ENCODE results near the gene SEPTIN2.

Gene SEPTIN2

GRCh38 chr2:241355983-241356870 lies 40.5 kb downstream of the SEPTIN2 start, which contains the start of gene FARP2:
FARP2 (plus strand) TSS chr2:241356285; CDS start chr2:241373108, 16,823 bp downstream.
- no peak for TF ChIP-seq CTCF (IDR thresholded peaks at IDR 0.05; ENCODE audit: low read depth, low read length)
- peak; percentile 99 for DNase-seq (ENCODE audit: low read depth, low spot score)
- H3K4me3 ChIP-seq (ENCODE audit: low read depth, low read length): peak within 1 kb of the TSS; percentile 88
- in situ Hi-C loops (cut with HindIII; ENCODE audit: low sequenced_read_pairs): no loop called here

GRCh38 chr2:241356871-241357260 lies 41.1 kb downstream of the SEPTIN2 start:
- peak overlapping the region; percentile 88 for H3K4me3 ChIP-seq (ENCODE audit: low read depth, low read length)
- in situ Hi-C loops (cut with HindIII; ENCODE audit: low sequenced_read_pairs): no loop called here
- TF ChIP-seq CTCF (IDR thresholded peaks at IDR 0.05; ENCODE audit: low read depth, low read length): no peak
- no peak for DNase-seq (ENCODE audit: low read depth, low spot score)

- peak overlapping the region; percentile 88 for H3K4me3 ChIP-seq (ENCODE audit: low read depth, low read length)
- in situ Hi-C loops (cut with HindIII; ENCODE audit: low sequenced_read_pairs): no loop called here
- DNase-seq (ENCODE audit: low read depth, low spot score): no peak
- no peak for TF ChIP-seq CTCF (IDR thresholded peaks at IDR 0.05; ENCODE audit: low read depth, low read length)
Measured at GRCh38 chr2:241357531-241357930, 41.8 kb downstream of the SEPTIN2 start.

GRCh38 chr2:241358470-241358869 lies 42.7 kb downstream of the SEPTIN2 start:
- DNase-seq (ENCODE audit: low read depth, low spot score): no peak
- no peak for TF ChIP-seq CTCF (IDR thresholded peaks at IDR 0.05; ENCODE audit: low read depth, low read length)
- no peak overlapping the region for H3K4me3 ChIP-seq (ENCODE audit: low read depth, low read length)
- in situ Hi-C loops (cut with HindIII; ENCODE audit: low sequenced_read_pairs): no loop called here

- TF ChIP-seq CTCF (IDR thresholded peaks at IDR 0.05; ENCODE audit: low read depth, low read length): no peak
- no peak for DNase-seq (ENCODE audit: low read depth, low spot score)
- no peak overlapping the region for H3K4me3 ChIP-seq (ENCODE audit: low read depth, low read length)
- in situ Hi-C loops (cut with HindIII; ENCODE audit: low sequenced_read_pairs): no loop called here
Measured at GRCh38 chr2:241359481-241360045, 43.8 kb downstream of the SEPTIN2 start.

- no peak for TF ChIP-seq CTCF (IDR thresholded peaks at IDR 0.05; ENCODE audit: low read depth, low read length)
- DNase-seq (ENCODE audit: low read depth, low spot score): no peak
- no peak overlapping the region for H3K4me3 ChIP-seq (ENCODE audit: low read depth, low read length)
- in situ Hi-C loops (cut with HindIII; ENCODE audit: low sequenced_read_pairs): no loop called here
Measured at GRCh38 chr2:241363426-241363825, 47.7 kb downstream of the SEPTIN2 start.

Data from astrocyte of the spinal cord (primary cell).